ENCODE measurements around the gene MORN1.

GRCh38 chr1:2310332-2311183 is 80.8 kb downstream of the MORN1 start:
- TF ChIP-seq, protein P1, sequence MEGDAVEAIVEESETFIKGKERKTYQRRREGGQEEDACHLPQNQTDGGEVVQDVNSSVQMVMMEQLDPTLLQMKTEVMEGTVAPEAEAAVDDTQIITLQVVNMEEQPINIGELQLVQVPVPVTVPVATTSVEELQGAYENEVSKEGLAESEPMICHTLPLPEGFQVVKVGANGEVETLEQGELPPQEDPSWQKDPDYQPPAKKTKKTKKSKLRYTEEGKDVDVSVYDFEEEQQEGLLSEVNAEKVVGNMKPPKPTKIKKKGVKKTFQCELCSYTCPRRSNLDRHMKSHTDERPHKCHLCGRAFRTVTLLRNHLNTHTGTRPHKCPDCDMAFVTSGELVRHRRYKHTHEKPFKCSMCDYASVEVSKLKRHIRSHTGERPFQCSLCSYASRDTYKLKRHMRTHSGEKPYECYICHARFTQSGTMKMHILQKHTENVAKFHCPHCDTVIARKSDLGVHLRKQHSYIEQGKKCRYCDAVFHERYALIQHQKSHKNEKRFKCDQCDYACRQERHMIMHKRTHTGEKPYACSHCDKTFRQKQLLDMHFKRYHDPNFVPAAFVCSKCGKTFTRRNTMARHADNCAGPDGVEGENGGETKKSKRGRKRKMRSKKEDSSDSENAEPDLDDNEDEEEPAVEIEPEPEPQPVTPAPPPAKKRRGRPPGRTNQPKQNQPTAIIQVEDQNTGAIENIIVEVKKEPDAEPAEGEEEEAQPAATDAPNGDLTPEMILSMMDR (IDR thresholded peaks at IDR 0.05), result no peak
- TF ChIP-seq EP300 (IDR thresholded peaks at IDR 0.05), result no peak

Data from gastroesophageal sphincter (tissue), 3 donors.